IMR-90 (cell line): Measurements from ENCODE around the gene FAM98B. TPM values are rescaled to one million over a fixed set of nuclear protein-coding genes. Genes with fewer than 3 reads are reported as not detected.

Source experiments
- ATAC-seq: fragments of 200-7000 bp; cut with Tn5 transposase; 2 replicates; pipeline ENCODE4 v1.9.1; 2020; ENCODE audit warnings: low read depth, mild to moderate bottlenecking, moderate library complexity
- BruUV-seq: library from RNA; stranded (reverse); fragments of 400-500 nt; replicated peaks from 2 replicates; lab custom pipeline; 2021; lab: Mats Ljungman, UMichigan
- CTCF ChIA-PET: fragments of 300-600 bp; formaldehyde crosslinking; extraction: SDS; loops from one replicate; lab custom pipeline; 2021; ENCODE audit warnings: antibody characterized with exemption; lab: Yijun Ruan, JAX
- POLR2A ChIA-PET: fragments of 300-600 bp; sonication (Branson Sonifier 250); formaldehyde crosslinking; loops from one replicate; lab custom pipeline; 2022; ENCODE audit warnings: antibody characterized with exemption; ENCODE audit not compliant: unreplicated experiment; lab: Charles Lee
- DNase-seq: peaks from one replicate; pipeline ENCODE4 v3.0.0; 2013
- H2AFZ ChIP-seq: replicated peaks from 2 replicates; pipeline ENCODE3; 2013; ENCODE audit warnings: low read length, mild to moderate bottlenecking; ENCODE audit not compliant: poor library complexity
- H2AK5ac ChIP-seq: 2 replicates; pipeline ENCODE4 v1.6.1; 2013; ENCODE audit warnings: low read depth, low read length, inconsistent platforms
- H2AK9ac ChIP-seq: replicated peaks from 2 replicates; pipeline ENCODE3; 2013; ENCODE audit warnings: mild to moderate bottlenecking, low read depth, low read length, moderate library complexity; ENCODE audit not compliant: poor library complexity
- H2BK120ac ChIP-seq: 2 replicates; pipeline ENCODE4 v1.6.1; 2013; ENCODE audit warnings: low read depth, low read length, inconsistent platforms
- H2BK15ac ChIP-seq: 3 replicates; pipeline ENCODE4 v1.6.1; 2013; ENCODE audit warnings: low read depth, low read length, inconsistent platforms
- H2BK20ac ChIP-seq: 2 replicates; pipeline ENCODE4 v1.6.1; 2013; ENCODE audit warnings: low read depth, mild to moderate bottlenecking, inconsistent platforms, low read length, moderate library complexity
- H2BK5ac ChIP-seq: 2 replicates; pipeline ENCODE4 v1.6.1; 2013; ENCODE audit warnings: mild to moderate bottlenecking, low read depth, low read length, inconsistent platforms; ENCODE audit not compliant: poor library complexity, severe bottlenecking
- H3K14ac ChIP-seq: replicated peaks from 2 replicates; pipeline ENCODE4 v1.6.1; 2013; ENCODE audit warnings: low read depth, low read length, inconsistent platforms
- H3K18ac ChIP-seq: 2 replicates; pipeline ENCODE4 v1.6.1; 2013; ENCODE audit warnings: low read depth, low read length, control low read depth
- H3K23ac ChIP-seq: 2 replicates; pipeline ENCODE4 v1.6.1; 2013; ENCODE audit warnings: low read depth, low read length, inconsistent platforms
- H3K27ac ChIP-seq: 2 replicates; pipeline ENCODE4 v1.5.1; 2013; ENCODE audit warnings: mild to moderate bottlenecking, control low read depth, low read length; ENCODE audit not compliant: insufficient read depth
- H3K27me3 ChIP-seq: 2 replicates; pipeline ENCODE4 v1.6.1; 2013; ENCODE audit warnings: low read length; ENCODE audit not compliant: control insufficient read depth, insufficient read depth
- H3K36me3 ChIP-seq: 2 replicates; pipeline ENCODE4 v1.6.1; 2013; ENCODE audit warnings: low read length, mixed read lengths; ENCODE audit not compliant: control insufficient read depth, insufficient read depth
- H3K4ac ChIP-seq: 2 replicates; pipeline ENCODE4 v1.6.1; 2013; ENCODE audit warnings: low read depth, low read length, inconsistent platforms
- H3K4me1 ChIP-seq: 2 replicates; pipeline ENCODE4 v1.6.1; 2013; ENCODE audit warnings: low read length, mixed read lengths; ENCODE audit not compliant: control insufficient read depth, insufficient read depth
- H3K4me2 ChIP-seq: 2 replicates; pipeline ENCODE4 v1.6.1; 2013; ENCODE audit warnings: low read depth, mild to moderate bottlenecking, control low read depth, low read length, moderate library complexity
- H3K4me3 ChIP-seq: 2 replicates; pipeline ENCODE4 v1.5.1; 2013; ENCODE audit warnings: low read depth, mild to moderate bottlenecking, control low read depth, low read length, moderate library complexity; ENCODE audit not compliant: insufficient read depth
- H3K56ac ChIP-seq: 2 replicates; pipeline ENCODE4 v1.6.1; 2013; ENCODE audit warnings: low read length, inconsistent platforms; ENCODE audit not compliant: insufficient read depth; ENCODE audit errors: extremely low read depth
- H3K79me1 ChIP-seq, 2 experiments: 2 replicates each; pipeline ENCODE4 v1.6.1; 2013; ENCODE audit warnings: low read length in 2 of 2, inconsistent platforms in 1 of 2, low read depth in 1 of 2
- H3K9ac ChIP-seq: 2 replicates; pipeline ENCODE4 v1.6.1; 2013; ENCODE audit warnings: low read depth, low read length, control low read depth
- H3K9me1 ChIP-seq: 2 replicates; pipeline ENCODE4 v1.6.1; 2013; ENCODE audit warnings: low read length, inconsistent platforms; ENCODE audit not compliant: insufficient read depth
- H3K9me3 ChIP-seq: 2 replicates; pipeline ENCODE4 v1.6.1; 2013; ENCODE audit warnings: low read length; ENCODE audit not compliant: control insufficient read depth, insufficient read depth
- H4K20me1 ChIP-seq: 2 replicates; pipeline ENCODE4 v1.6.1; 2013; ENCODE audit warnings: low read length, inconsistent platforms; ENCODE audit not compliant: insufficient read depth
- H4K5ac ChIP-seq: 2 replicates; pipeline ENCODE4 v1.6.1; 2013; ENCODE audit warnings: mild to moderate bottlenecking, low read depth, low read length, control low read depth
- H4K8ac ChIP-seq, 2 experiments: 2 replicates each; pipeline ENCODE4 v1.6.1; 2013; ENCODE audit warnings: low read depth in 2 of 2, low read length in 2 of 2, control low read depth in 1 of 2, inconsistent platforms in 1 of 2
- H4K91ac ChIP-seq: 2 replicates; pipeline ENCODE4 v1.6.1; 2013; ENCODE audit warnings: low read depth, low read length, inconsistent platforms; ENCODE audit not compliant: insufficient read depth
- BHLHE40 ChIP-seq: fragments of 150-350 bp; IDR thresholded peaks from 2 replicates; pipeline ENCODE4 v1.6.1; 2016; ENCODE audit warnings: mild to moderate bottlenecking, low read depth, low read length
- MAFK ChIP-seq: IDR thresholded peaks from 2 replicates; pipeline ENCODE4 v1.6.1; 2012; ENCODE audit warnings: low read depth, low read length, improper control_type of control experiment
- MAZ ChIP-seq: IDR thresholded peaks from 2 replicates; pipeline ENCODE4 v1.6.1; 2012; ENCODE audit warnings: low read depth, mild to moderate bottlenecking, low read length, improper control_type of control experiment, moderate library complexity, borderline replicate concordance
- MXI1 ChIP-seq: IDR thresholded peaks from 2 replicates; pipeline ENCODE4 v1.6.1; 2012; ENCODE audit warnings: low read depth, mild to moderate bottlenecking, low read length, moderate library complexity, borderline replicate concordance
- NFE2L2 ChIP-seq: fragments of 150-350 bp; IDR thresholded peaks from 2 replicates; pipeline ENCODE4 v1.6.1; 2016; ENCODE audit warnings: low read depth, mild to moderate bottlenecking, low read length
- RAD21 ChIP-seq: IDR thresholded peaks from 2 replicates; pipeline ENCODE4 v1.6.1; 2012; ENCODE audit warnings: low read length, improper control_type of control experiment
- WGBS, 2 experiments: methylation state at CpG; one replicate each; pipeline versions ENCODE4 v1.1.5 to v1.1.7; 2013; ENCODE audit warnings: missing lambda C conversion rate in 2 of 2; ENCODE audit not compliant: insufficient read length in 1 of 2; ENCODE audit errors: extremely low coverage in 2 of 2; 5-methylcytosine and 5-hydroxymethylcytosine counted together
- dilution Hi-C: fragments of 300-500 bp; cut with HindIII; formaldehyde crosslinking; loops from one replicate; pipeline ENCODE4 v1.14.3; 2018; ENCODE audit warnings: low sequenced_read_pairs; ENCODE audit not compliant: unreplicated experiment
- in situ Hi-C: fragments of 300-500 bp; cut with MboI; formaldehyde crosslinking; loops from 3 replicates; pipeline ENCODE4 v1.14.3; 2019; ENCODE audit warnings: low sequenced_read_pairs, inconsistent platforms, mixed read lengths
- intact Hi-C: fragments of 100-400 bp; cut with micrococcal nuclease; formaldehyde crosslinking; loops from 2 replicates; pipeline ENCODE4 v1.10.0; 2022
- polyA plus RNA-seq, 3 experiments: library from polyadenylated mRNA; depleted of rRNA; stranded (reverse); fragments of >200 nt; gene quantifications; 2 replicates each; pipeline ENCODE4 v1.2.3, GENCODE V29; 2012; ENCODE audit warnings: low replicate concordance in 1 of 3
- total RNA-seq: library from RNA; depleted of rRNA; stranded (reverse); fragments of >200 nt; gene quantifications from 2 replicates; pipeline ENCODE4 v1.2.3, GENCODE V29; 2012
- TF ChIP-seq, protein P1 (sequence below): fragments of 150-350 bp; IDR thresholded peaks from 2 replicates; pipeline ENCODE4 v1.6.1; 2017; ENCODE audit warnings: mild to moderate bottlenecking, antibody characterized with exemption, low read length, low read depth

The FAM98B gene
- total and polyA plus RNA-seq, 2 of the 4 experiments (the other 2 are of a cell fraction): 2.7 to 12.2 TPM

DNA sequence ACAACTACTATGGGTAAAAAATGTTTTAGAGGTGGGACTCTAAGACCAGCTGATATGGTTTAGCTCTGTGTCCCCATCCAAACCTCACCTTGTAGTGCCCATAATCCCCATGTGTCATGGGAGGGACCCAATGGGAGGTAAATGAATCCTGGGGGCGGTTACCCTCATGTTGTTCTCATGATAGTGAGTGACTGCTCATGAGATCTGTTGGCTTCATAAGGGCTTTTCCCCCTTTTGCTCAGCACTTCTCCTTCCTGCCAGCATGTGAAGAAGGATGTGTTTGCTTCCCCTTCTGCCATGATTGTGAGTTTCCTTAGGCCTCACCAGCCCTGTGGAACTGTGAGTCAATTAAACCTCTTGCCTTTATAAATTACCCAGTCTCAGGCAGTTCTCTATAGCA is 45.7 kb downstream of the FAM98B start:
- no peak overlapping the region for H2BK120ac ChIP-seq
- no peak overlapping the region for H2AFZ ChIP-seq
- dilution Hi-C loops (no loop called here), intact Hi-C loops (no loop called here), in situ Hi-C loops (no loop called here)
- CTCF ChIA-PET: interaction anchor here (1.1 kb wide), 1 partner anchor 59 kb away, joined by 3 read pairs; no protein-coding TSS in a partner anchor
- no peak for DNase-seq
- no peak overlapping the region for H2AK9ac ChIP-seq
- no peak overlapping the region for H3K14ac ChIP-seq
- no peaks in the 10 kb centered on the region for H3K27me3 ChIP-seq
- no peak overlapping the region for H2BK20ac ChIP-seq
- no peaks in the 10 kb centered on the region for H3K9me3 ChIP-seq
- TF ChIP-seq BHLHE40: no peak
- TF ChIP-seq, protein P1, sequence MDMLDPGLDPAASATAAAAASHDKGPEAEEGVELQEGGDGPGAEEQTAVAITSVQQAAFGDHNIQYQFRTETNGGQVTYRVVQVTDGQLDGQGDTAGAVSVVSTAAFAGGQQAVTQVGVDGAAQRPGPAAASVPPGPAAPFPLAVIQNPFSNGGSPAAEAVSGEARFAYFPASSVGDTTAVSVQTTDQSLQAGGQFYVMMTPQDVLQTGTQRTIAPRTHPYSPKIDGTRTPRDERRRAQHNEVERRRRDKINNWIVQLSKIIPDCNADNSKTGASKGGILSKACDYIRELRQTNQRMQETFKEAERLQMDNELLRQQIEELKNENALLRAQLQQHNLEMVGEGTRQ: no peak
- TF ChIP-seq RAD21: no peak
- TF ChIP-seq MAFK: no peak
- no peak for TF ChIP-seq MAZ
- TF ChIP-seq MXI1: no peak
- TF ChIP-seq NFE2L2: no peak
- no peak overlapping the region for H3K18ac ChIP-seq
- no CpG with 5 or more reads among the region's 1 CpG for WGBS, 2 experiments
- no peak overlapping the region for H3K9ac ChIP-seq
- H3K27ac ChIP-seq: no peak overlapping the region
- no peak overlapping the region for H2AK5ac ChIP-seq
- no peak overlapping the region for H3K4me3 ChIP-seq
- POLR2A ChIA-PET: interaction anchor here (0.6 kb wide), 1 partner anchor 40 kb away, joined by 3 read pairs; no protein-coding TSS in a partner anchor
- no peaks in the 10 kb centered on the region for H4K20me1 ChIP-seq
- no peaks in the 10 kb centered on the region for H3K36me3 ChIP-seq
- H3K9me1 ChIP-seq: peaks cover 5% of the 10 kb centered on the region; the same call in 1 of the 2 replicates
- H4K91ac ChIP-seq: no peak overlapping the region
- BruUV-seq: no TSS peak
- no peak overlapping the region for H2BK15ac ChIP-seq
- no peaks in the 10 kb centered on the region for H3K4me1 ChIP-seq
- ATAC-seq: no peak
- H3K4me2 ChIP-seq: no peak overlapping the region
- H3K23ac ChIP-seq: no peak overlapping the region
- H3K79me1 ChIP-seq: no peaks in the 10 kb centered on the region
- no peak overlapping the region for H4K8ac ChIP-seq
- no peak overlapping the region for H3K56ac ChIP-seq
- no peak overlapping the region for H3K4ac ChIP-seq
- H4K5ac ChIP-seq: no peak overlapping the region
- no peak overlapping the region for H2BK5ac ChIP-seq
